K562 (cell line): ENCODE data around the gene SOAT1. TPM values are rescaled to one million over a fixed set of nuclear protein-coding genes. Genes with fewer than 3 reads are reported as not detected.

Experiments used
- CBFB ChIP-seq: sonication (generic); formaldehyde crosslinking; IDR thresholded peaks from 2 replicates; pipeline ENCODE4 v1.4.0; 2020; ENCODE audit warnings: mild to moderate bottlenecking, missing genetic modification reagents
- CEBPZ ChIP-seq: fragments of 150-350 bp; IDR thresholded peaks from 2 replicates; pipeline ENCODE4 v1.6.1; 2014; ENCODE audit warnings: low read depth, mild to moderate bottlenecking, low read length, borderline replicate concordance
- CHCHD3 ChIP-seq: fragments of 250-450 bp; sonication (Bioruptor Pico); IDR thresholded peaks from 2 replicates; pipeline ENCODE4 v2.1.2; 2022; ENCODE audit warnings: mild to moderate bottlenecking
- DMBX1 ChIP-seq: fragments of 250-450 bp; sonication (Bioruptor Pico); IDR thresholded peaks from 2 replicates; pipeline ENCODE4 v1.8.0; 2022; ENCODE audit warnings: inconsistent platforms, mild to moderate bottlenecking, moderate library complexity, borderline replicate concordance
- E2F3 ChIP-seq: fragments of 250-450 bp; sonication (Bioruptor Pico); IDR thresholded peaks from 2 replicates; pipeline ENCODE4 v1.4.0; 2020; ENCODE audit warnings: mild to moderate bottlenecking
- EHMT2 ChIP-seq: fragments of 450-650 bp; IDR thresholded peaks from 2 replicates; pipeline ENCODE4 v1.6.1; 2018; ENCODE audit warnings: antibody characterized with exemption
- ESRRA ChIP-seq: fragments of 450-650 bp; IDR thresholded peaks from 2 replicates; pipeline ENCODE4 v1.6.1; 2014; ENCODE audit warnings: low read depth, mild to moderate bottlenecking, moderate library complexity, borderline replicate concordance
- FOS ChIP-seq: IDR thresholded peaks from 3 replicates; pipeline ENCODE4 v1.6.1; 2011; ENCODE audit not compliant: insufficient read length; ENCODE audit errors: extremely low read depth
- GMEB1 ChIP-seq: fragments of 250-450 bp; sonication (Bioruptor Pico); IDR thresholded peaks from 2 replicates; pipeline ENCODE4 v1.4.0; 2020; ENCODE audit warnings: mild to moderate bottlenecking
- ILK ChIP-seq: fragments of 450-650 bp; IDR thresholded peaks from 2 replicates; pipeline ENCODE4 v1.6.1; 2016; ENCODE audit warnings: missing genetic modification characterization, low read depth, mild to moderate bottlenecking, missing compliant biosample characterization, moderate library complexity, borderline replicate concordance
- KDM2B ChIP-seq: fragments of 250-450 bp; sonication (Bioruptor Pico); IDR thresholded peaks from 2 replicates; pipeline ENCODE4 v1.8.0; 2021; ENCODE audit warnings: mild to moderate bottlenecking, moderate library complexity
- NR2C2 ChIP-seq, 2 experiments: fragments of 200-800 bp in 1 of 2; sonication (Bioruptor generic) in 1 of 2; sonication (generic) in 1 of 2; formaldehyde crosslinking in 1 of 2; IDR thresholded peaks; 2 replicates each; pipeline versions ENCODE4 v1.6.1 to v1.8.0; 2016 to 2022; ENCODE audit warnings: mild to moderate bottlenecking in 1 of 2, missing compliant biosample characterization in 1 of 2, missing genetic modification characterization in 1 of 2, missing genetic modification reagents in 1 of 2
- TARDBP ChIP-seq: fragments of 450-650 bp; IDR thresholded peaks from 2 replicates; pipeline ENCODE4 v1.6.1; 2016
- ZBED1 ChIP-seq: IDR thresholded peaks from 2 replicates; pipeline ENCODE4 v1.6.1; 2014
- ZNF134 ChIP-seq: fragments of 250-450 bp; sonication (Bioruptor Pico); conservative IDR thresholded peaks from 2 replicates; pipeline ENCODE4 v1.4.0; 2020
- ZNF239 ChIP-seq: fragments of 250-450 bp; sonication (Bioruptor Pico); IDR thresholded peaks from 2 replicates; pipeline ENCODE4 v1.4.0; 2020; ENCODE audit warnings: mild to moderate bottlenecking
- ZNF449 ChIP-seq: fragments of 250-450 bp; sonication (Bioruptor Pico); IDR thresholded peaks from 2 replicates; pipeline ENCODE4 v1.8.0; 2022; ENCODE audit warnings: moderate library complexity, mild to moderate bottlenecking, inconsistent platforms
- ZNF707 ChIP-seq: fragments of 250-450 bp; sonication (Bioruptor Pico); conservative IDR thresholded peaks from 2 replicates; pipeline ENCODE4 v1.8.0; 2022; ENCODE audit warnings: inconsistent platforms, mild to moderate bottlenecking, moderate library complexity
- ZNF75A ChIP-seq: fragments of 450-650 bp; formaldehyde crosslinking; IDR thresholded peaks from 2 replicates; pipeline ENCODE4 v1.4.0; 2020; ENCODE audit warnings: mild to moderate bottlenecking
- polyA plus RNA-seq, 8 experiments: library from polyadenylated mRNA; depleted of rRNA in 4 of 8; stranded (reverse) in 5 of 8; unstranded in 3 of 8; fragments of >200 nt; fragmentation: Nextera tagmentation in 2 of 8; fragmentation: Illumina TruSeq in 1 of 8; extraction: Ambion mirVana in 2 of 8; extraction: Trizol in 1 of 8; gene quantifications; 2 replicates each; pipeline versions ENCODE4 v1.2.1 to v1.2.3, GENCODE V29; 2011 to 2014; ENCODE audit warnings: inconsistent platforms in 1 of 8, missing spikeins in 1 of 8
- total RNA-seq, 7 experiments: library from RNA; depleted of rRNA in 6 of 7; stranded (reverse); fragments of >200 nt in 6 of 7; fragmentation: Illumina TruSeq in 2 of 7; extraction: Trizol in 2 of 7; gene quantifications; 2 replicates each; pipeline versions ENCODE4 v1.2.1 to v1.2.3, GENCODE V29; 2011 to 2021; ENCODE audit warnings: low replicate concordance in 1 of 7
- TF ChIP-seq, protein P1 (sequence below): fragments of 250-450 bp; sonication (Bioruptor Pico); IDR thresholded peaks from 2 replicates; pipeline ENCODE4 v1.8.0; 2021; ENCODE audit warnings: moderate library complexity, mild to moderate bottlenecking, inconsistent platforms

Gene SOAT1
- total and polyA plus RNA-seq, 9 of the 15 experiments (the other 6 are each of a cell fraction or from before 2014, with no cell fraction given) = 5.5 to 29.1 (median 17.3) TPM

GRCh38 chr1:179293340-179294327 lies at the start of gene SOAT1 (continued):
- TF ChIP-seq GMEB1 (CRISPR knock-in tag) (no peak; the same call in 1 of the 2 replicates), KDM2B (peak; percentile 83), ILK (no peak), E2F3 (no peak), ZNF75A (CRISPR knock-in tag) (no peak), TARDBP (no peak), EHMT2 (no peak), FOS (no peak), ZNF134 (CRISPR knock-in tag) (no peak), ZNF239 (CRISPR knock-in tag) (no peak), ESRRA (peak; percentile 50; the same call in 1 of the 2 replicates), CEBPZ (no peak), CHCHD3 (CRISPR knock-in tag) (0 out of 2 replicates have a peak, but pooled peaks have one; percentile 54), DMBX1 (CRISPR knock-in tag) (no peak), NR2C2 (CRISPR knock-in tag; IDR thresholded peaks at IDR 0.05) (no peak), NR2C2 (tag; IDR thresholded peaks at IDR 0.05) (peak; percentile 44; the same call in 1 of the 2 replicates), CBFB (no peak), ZBED1 (no peak), ZNF707 (CRISPR knock-in tag) (no peak), ZNF449 (CRISPR knock-in tag) (no peak)
- TF ChIP-seq, protein P1, sequence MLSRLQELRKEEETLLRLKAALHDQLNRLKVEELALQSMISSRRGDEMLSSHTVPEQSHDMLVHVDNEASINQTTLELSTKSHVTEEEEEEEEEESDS = no peak
